ENCODE measurements around the gene TBCK.
"Not testable (repeated sequence)": the region's sequence is repeated elsewhere in the genome, so short reads cannot be mapped to it uniquely, and the experiment has no call there.

Gene TBCK

GRCh38 chr4:106315968-106316772 lies at the start of gene TBCK, which contains the start of gene AIMP1:
Gene TBCK, minus strand, starts transcription at chr4:106316209. Its CDS starts 7,249 bp downstream, at chr4:106308960.
Gene AIMP1, plus strand, starts transcription at chr4:106316550. Its CDS starts 8,460 bp downstream, at chr4:106325010.
- DNase-seq: peak; percentile 48

GRCh38 chr4:106365613-106366012 lies 49.6 kb upstream of the TBCK start:
- no peak for DNase-seq

- DNase-seq: no peak
These were observed 48.3 kb upstream of the TBCK start for GRCh38 chr4:106364282-106364681.

GRCh38 chr4:106362086-106362825 lies 46.2 kb upstream of the TBCK start:
- DNase-seq: no peak

- no peak for DNase-seq
These were observed 42.9 kb upstream of the TBCK start for GRCh38 chr4:106358899-106359298.

- no peak for DNase-seq
These were observed 39.2 kb upstream of the TBCK start for GRCh38 chr4:106355193-106355592.

GRCh38 chr4:106353786-106354185 lies 37.8 kb upstream of the TBCK start:
- no peak for DNase-seq

GRCh38 chr4:106351016-106351415 lies 35.0 kb upstream of the TBCK start:
- DNase-seq: no peak

GRCh38 chr4:106347167-106347566 lies 31.2 kb upstream of the TBCK start:
- no peak for DNase-seq

GRCh38 chr4:106344647-106344970 lies 28.6 kb upstream of the TBCK start:
- DNase-seq: no peak

- no peak for DNase-seq
These were observed 28.0 kb upstream of the TBCK start for GRCh38 chr4:106343865-106344646.

- DNase-seq: no peak
These were observed 24.8 kb upstream of the TBCK start for GRCh38 chr4:106340774-106341173.

GRCh38 chr4:106339431-106339830 lies 23.4 kb upstream of the TBCK start:
- DNase-seq: no peak

- DNase-seq: no peak
These were observed 22.7 kb upstream of the TBCK start for GRCh38 chr4:106338671-106339070.

GRCh38 chr4:106337916-106338315 lies 21.9 kb upstream of the TBCK start:
- DNase-seq: no peak

- no peak for DNase-seq
These were observed 20.6 kb upstream of the TBCK start for GRCh38 chr4:106336618-106337017.

- no peak for DNase-seq
These were observed 18.9 kb upstream of the TBCK start for GRCh38 chr4:106334741-106335470.

- DNase-seq: no peak
These were observed 17.2 kb upstream of the TBCK start for GRCh38 chr4:106333186-106333585.

- no peak for DNase-seq
These were observed 13.1 kb upstream of the TBCK start for GRCh38 chr4:106329041-106329618.

GRCh38 chr4:106325800-106326199 lies 9.8 kb upstream of the TBCK start:
- no peak for DNase-seq

- DNase-seq: no peak
These were observed 7.1 kb upstream of the TBCK start for GRCh38 chr4:106323119-106323518.

GRCh38 chr4:106321814-106322213 lies 5.8 kb upstream of the TBCK start:
- DNase-seq: not testable (repeated sequence)

All from GOT3 (cell line).